ENCODE data around the gene PREX1. TPM values are rescaled to one million over a fixed set of nuclear protein-coding genes. Genes with fewer than 3 reads are reported as not detected.

Gene PREX1
- polyA plus RNA-seq, 1 of the 3 experiments (the other 2 are of a cell fraction): 5.3 TPM

- POLR2A ChIA-PET: no interaction called here
These were observed 2.8 kb downstream of the PREX1 start for GRCh38 chr20:48824830-48825565.

GRCh38 chr20:48823960-48824498 lies 3.8 kb downstream of the PREX1 start:
- POLR2A ChIA-PET: no interaction called here
- CTCF ChIA-PET: interaction anchor here (1.3 kb wide), 1 partner anchor 65 kb away, joined by 3 read pairs; no protein-coding TSS in a partner anchor

More at GRCh38 chr20:48824830-48825565, 2.8 kb downstream of the PREX1 start:
- no peaks in the 10 kb centered on the region for H4K20me1 ChIP-seq (ENCODE audit: insufficient read depth)
- H3F3A ChIP-seq (replicated peaks; ENCODE audit: insufficient read depth): peaks cover 20% of the 10 kb centered on the region
- no peak for DNase-seq
- no peak for TF ChIP-seq RFX5 (IDR thresholded peaks at IDR 0.05; ENCODE audit: low read length)
- no peak for TF ChIP-seq SIN3A (IDR thresholded peaks at IDR 0.05; ENCODE audit: borderline replicate concordance, low read depth, low read length)
- TF ChIP-seq YY1 (IDR thresholded peaks at IDR 0.05; ENCODE audit: low read depth): no peak
- no peak for TF ChIP-seq MXI1 (IDR thresholded peaks at IDR 0.05; ENCODE audit: low read depth, low read length)
- H3K4me2 ChIP-seq: peak overlapping the region; percentile 37; the same call in 1 of the 2 replicates
- no peaks in the 10 kb centered on the region for H3K27me3 ChIP-seq (ENCODE audit: insufficient read depth)
- H3K27ac ChIP-seq (ENCODE audit: low read depth in 2 of 2, low read length in 1 of 2): peak overlapping the region in 1 of 2 experiments; percentile 46; a peak in 1 of 4 replicates
- H3K36me3 ChIP-seq (replicated peaks in 1 of 2; ENCODE audit: control insufficient read depth in 1 of 2, insufficient read depth in 2 of 2, low read length in 1 of 2): no peaks in the 10 kb centered on the region
- H3K9me2 ChIP-seq: no peaks in the 10 kb centered on the region
- CTCF ChIA-PET: interaction anchor here (4.3 kb wide), 1 partner anchor 167 kb away, joined by 50 read pairs; no protein-coding TSS in a partner anchor
- H3K79me2 ChIP-seq (ENCODE audit: insufficient read depth): peaks cover 13% of the 10 kb centered on the region; the same call in 1 of the 2 replicates
- H3K9ac ChIP-seq: no peak overlapping the region; the same call in 1 of the 2 replicates
- 79% methylated on average over 12 of the region's 12 CpGs for WGBS (ENCODE audit: low lambda C conversion rate)
- no peaks in the 10 kb centered on the region for H3K9me3 ChIP-seq
- no peak overlapping the region for H3K4me3 ChIP-seq (ENCODE audit: low read depth in 2 of 2, low read length in 1 of 2)
- no peak overlapping the region for H2AFZ ChIP-seq (ENCODE audit: low read depth)
- peaks cover 5 to 29% of the 10 kb centered on the region in 2 experiments; a peak in 3 of 4 replicates for H3K4me1 ChIP-seq (ENCODE audit: control insufficient read depth in 1 of 2, insufficient read depth in 2 of 2, low read depth in 1 of 2, low read length in 1 of 2)

More at GRCh38 chr20:48823960-48824498, 3.8 kb downstream of the PREX1 start:
- Histone ChIP-seq H3K9me2 (no peaks in the 10 kb centered on the region), H3K4me3 (ENCODE audit: low read depth in 2 of 2, low read length in 1 of 2) (no peak overlapping the region), H3K27ac (ENCODE audit: low read depth in 2 of 2, low read length in 1 of 2) (peak overlapping the region in 1 of 2 experiments; percentile 46; a peak in 2 of 4 replicates), H3K9me3 (no peaks in the 10 kb centered on the region), H3K9ac (no peak overlapping the region; the same call in 1 of the 2 replicates), H3K4me2 (peak overlapping the region; percentile 37), H3F3A (replicated peaks; ENCODE audit: insufficient read depth) (peaks cover 20% of the 10 kb centered on the region), H4K20me1 (ENCODE audit: insufficient read depth) (no peaks in the 10 kb centered on the region), H3K36me3 (replicated peaks in 1 of 2; ENCODE audit: control insufficient read depth in 1 of 2, insufficient read depth in 2 of 2, low read length in 1 of 2) (no peaks in the 10 kb centered on the region), H3K79me2 (ENCODE audit: insufficient read depth) (peaks cover 13% of the 10 kb centered on the region; the same call in 1 of the 2 replicates), H2AFZ (ENCODE audit: low read depth) (no peak overlapping the region), H3K27me3 (ENCODE audit: insufficient read depth) (no peaks in the 10 kb centered on the region), H3K4me1 (ENCODE audit: control insufficient read depth in 1 of 2, insufficient read depth in 2 of 2, low read depth in 1 of 2, low read length in 1 of 2) (peaks cover 5 to 29% of the 10 kb centered on the region in 2 experiments; a peak in 3 of 4 replicates)
- no peak for DNase-seq
- 57% methylated on average over 8 of the region's 8 CpGs for WGBS (ENCODE audit: low lambda C conversion rate)
- TF ChIP-seq SIN3A (IDR thresholded peaks at IDR 0.05; ENCODE audit: borderline replicate concordance, low read depth, low read length): no peak
- TF ChIP-seq NFIC (IDR thresholded peaks at IDR 0.05; ENCODE audit: borderline replicate concordance): peak; percentile 11; the same call in 1 of the 2 replicates
- no peak for TF ChIP-seq MXI1 (IDR thresholded peaks at IDR 0.05; ENCODE audit: low read depth, low read length)
- peak; percentile 46 for TF ChIP-seq TCF12 (IDR thresholded peaks at IDR 0.05)
- TF ChIP-seq FOSL2 (IDR thresholded peaks at IDR 0.05; ENCODE audit: borderline replicate concordance, low read depth): peak; percentile 36; the same call in 1 of the 2 replicates
- TF ChIP-seq PBX3 (IDR thresholded peaks at IDR 0.05): peak; percentile 82
- TF ChIP-seq JUND (IDR thresholded peaks at IDR 0.05): peak; percentile 39
